Neutrophil (primary cell): Measurements from ENCODE around the gene SPAG17.

Source experiments
- H3K27ac ChIP-seq: fragments of 200-600 bp; sonication (generic); 2 replicates; pipeline ENCODE4 v1.5.1; 2016; ENCODE audit warnings: mild to moderate bottlenecking, moderate library complexity
- H3K27me3 ChIP-seq: fragments of 200-600 bp; sonication (generic); 2 replicates; pipeline ENCODE4 v1.6.0; 2016; ENCODE audit warnings: mild to moderate bottlenecking
- H3K36me3 ChIP-seq: fragments of 200-600 bp; sonication (generic); 2 replicates; pipeline ENCODE4 v1.5.1; 2017
- H3K4me1 ChIP-seq, 2 experiments: fragments of 200-600 bp in 1 of 2; sonication (generic) in 1 of 2; 1 replicate in 1 of 2; 2 replicates in 1 of 2; pipeline versions ENCODE4 v1.5.1 to v1.6.1; 2013 to 2016; ENCODE audit warnings: low read depth in 1 of 2, low read length in 1 of 2, mild to moderate bottlenecking in 1 of 2, moderate library complexity in 1 of 2; ENCODE audit not compliant: control insufficient read depth in 1 of 2, insufficient read depth in 1 of 2
- H3K4me3 ChIP-seq, 2 experiments: fragments of 200-600 bp in 1 of 2; sonication (generic) in 1 of 2; 1 replicate in 1 of 2; 2 replicates in 1 of 2; pipeline ENCODE4 v1.5.1; 2013 to 2016; ENCODE audit warnings: low read depth in 1 of 2, low read length in 1 of 2, mild to moderate bottlenecking in 1 of 2, moderate library complexity in 1 of 2
- H3K9me3 ChIP-seq: fragments of 200-600 bp; sonication (generic); 2 replicates; pipeline ENCODE4 v1.5.1; 2016
- TF ChIP-seq, protein P1 (sequence below): fragments of 200-600 bp; sonication (generic); IDR thresholded peaks from 2 replicates; pipeline ENCODE4 v1.5.1; 2016; ENCODE audit warnings: antibody characterized with exemption

Gene SPAG17

GRCh38 chr1:118151312-118151937, 33.6 kb downstream of the SPAG17 start:
- Histone ChIP-seq H3K27ac (no peak overlapping the region), H3K9me3 (no peaks in the 10 kb centered on the region), H3K4me3 (no peak overlapping the region), H3K36me3 (no peaks in the 10 kb centered on the region), H3K4me1 (no peaks in the 10 kb centered on the region), H3K27me3 (no peaks in the 10 kb centered on the region)
- TF ChIP-seq, protein P1, sequence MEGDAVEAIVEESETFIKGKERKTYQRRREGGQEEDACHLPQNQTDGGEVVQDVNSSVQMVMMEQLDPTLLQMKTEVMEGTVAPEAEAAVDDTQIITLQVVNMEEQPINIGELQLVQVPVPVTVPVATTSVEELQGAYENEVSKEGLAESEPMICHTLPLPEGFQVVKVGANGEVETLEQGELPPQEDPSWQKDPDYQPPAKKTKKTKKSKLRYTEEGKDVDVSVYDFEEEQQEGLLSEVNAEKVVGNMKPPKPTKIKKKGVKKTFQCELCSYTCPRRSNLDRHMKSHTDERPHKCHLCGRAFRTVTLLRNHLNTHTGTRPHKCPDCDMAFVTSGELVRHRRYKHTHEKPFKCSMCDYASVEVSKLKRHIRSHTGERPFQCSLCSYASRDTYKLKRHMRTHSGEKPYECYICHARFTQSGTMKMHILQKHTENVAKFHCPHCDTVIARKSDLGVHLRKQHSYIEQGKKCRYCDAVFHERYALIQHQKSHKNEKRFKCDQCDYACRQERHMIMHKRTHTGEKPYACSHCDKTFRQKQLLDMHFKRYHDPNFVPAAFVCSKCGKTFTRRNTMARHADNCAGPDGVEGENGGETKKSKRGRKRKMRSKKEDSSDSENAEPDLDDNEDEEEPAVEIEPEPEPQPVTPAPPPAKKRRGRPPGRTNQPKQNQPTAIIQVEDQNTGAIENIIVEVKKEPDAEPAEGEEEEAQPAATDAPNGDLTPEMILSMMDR = no peak

- Histone ChIP-seq H3K4me3 (no peak overlapping the region), H3K36me3 (no peaks in the 10 kb centered on the region), H3K27ac (no peak overlapping the region), H3K27me3 (no peaks in the 10 kb centered on the region), H3K4me1 (no peaks in the 10 kb centered on the region), H3K9me3 (no peaks in the 10 kb centered on the region)
- TF ChIP-seq, protein P1 = no peak
Measured at GRCh38 chr1:118149799-118150198, 35.2 kb downstream of the SPAG17 start.

GRCh38 chr1:118148034-118148433, 37.0 kb downstream of the SPAG17 start:
- Histone ChIP-seq H3K9me3 (no peaks in the 10 kb centered on the region), H3K4me1 (no peaks in the 10 kb centered on the region), H3K4me3 (no peak overlapping the region), H3K27me3 (no peaks in the 10 kb centered on the region), H3K27ac (no peak overlapping the region), H3K36me3 (no peaks in the 10 kb centered on the region)
- TF ChIP-seq, protein P1 = no peak

- H3K9me3 ChIP-seq = no peaks in the 10 kb centered on the region
- no peak overlapping the region for H3K4me3 ChIP-seq
- TF ChIP-seq, protein P1 = no peak
- no peak overlapping the region for H3K27ac ChIP-seq
- H3K4me1 ChIP-seq = no peaks in the 10 kb centered on the region
- no peaks in the 10 kb centered on the region for H3K36me3 ChIP-seq
- no peaks in the 10 kb centered on the region for H3K27me3 ChIP-seq
Measured at GRCh38 chr1:118147522-118147921, 37.5 kb downstream of the SPAG17 start.

DNA sequence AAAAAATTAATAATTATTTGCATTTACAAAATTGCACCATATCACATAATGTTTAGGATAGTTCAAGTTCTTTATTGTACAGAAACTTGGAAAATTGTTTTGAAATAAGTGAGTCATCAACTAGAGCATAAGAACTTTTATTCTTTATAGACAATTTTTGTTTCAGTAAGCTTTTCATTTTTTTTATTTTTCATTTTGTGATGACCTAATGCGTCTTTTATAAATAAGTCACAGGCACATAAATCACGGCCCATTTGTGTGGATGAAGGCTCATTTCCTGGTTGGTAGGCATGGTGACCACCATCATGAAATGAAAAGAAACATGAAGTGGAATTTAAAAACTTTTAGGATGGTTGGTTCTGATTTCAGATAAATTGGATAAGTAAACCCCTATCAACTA, 39.3 kb downstream of the SPAG17 start:
- H3K4me1 ChIP-seq = no peaks in the 10 kb centered on the region
- no peaks in the 10 kb centered on the region for H3K36me3 ChIP-seq

More for the DNA sequence above, 39.3 kb downstream of the SPAG17 start:
- Histone ChIP-seq H3K27me3 (no peaks in the 10 kb centered on the region), H3K4me3 (no peak overlapping the region), H3K27ac (no peak overlapping the region), H3K9me3 (no peaks in the 10 kb centered on the region)
- TF ChIP-seq, protein P1 = no peak
